ENCODE results near the gene LRP8.

Gene LRP8

DNA sequence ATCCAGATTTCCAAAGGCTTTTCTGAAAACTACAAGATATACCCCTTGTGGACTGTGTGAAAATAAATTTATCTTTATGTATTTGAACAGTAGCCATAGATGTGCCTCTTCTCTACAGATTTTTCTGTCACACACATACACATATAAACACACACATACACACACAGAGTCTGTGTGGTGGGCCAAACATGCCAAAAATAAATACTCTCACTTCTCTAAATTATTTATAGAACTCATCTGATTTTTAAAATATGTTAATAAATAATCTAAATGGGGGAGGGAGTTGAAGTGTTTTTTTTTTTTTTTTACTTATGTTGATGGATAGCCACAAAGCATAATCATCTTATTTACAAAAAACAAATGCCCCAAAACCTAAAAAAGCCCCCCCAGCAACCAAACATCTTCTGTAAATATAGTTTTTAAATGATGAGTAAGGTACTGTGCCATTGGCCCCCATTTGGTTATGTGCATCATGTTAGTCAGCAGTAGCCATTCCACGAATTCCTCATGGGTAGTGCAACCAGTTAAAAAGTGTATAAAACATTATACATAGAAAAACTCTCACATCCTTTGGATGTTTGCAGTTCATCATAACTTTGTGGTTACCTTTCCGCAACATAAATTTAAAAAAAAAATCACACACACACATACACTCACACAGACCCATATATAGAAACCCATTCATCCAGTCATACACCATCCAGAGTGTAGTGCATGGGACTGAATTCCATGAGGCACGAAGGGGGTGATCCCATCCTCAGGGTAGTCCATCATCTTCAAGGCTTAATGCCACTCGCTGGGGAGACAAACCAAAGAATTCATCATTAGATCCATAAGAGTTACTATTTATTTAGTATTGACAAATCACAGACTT is 81.4 kb downstream of the LRP8 start:
- no peak for DNase-seq
- Histone ChIP-seq H3K79me2 (ENCODE audit: low read length) (no peaks in the 10 kb centered on the region), H3K27me3 (replicated peaks; ENCODE audit: insufficient read depth, low read length) (no peaks in the 10 kb centered on the region), H2AFZ (ENCODE audit: low read length) (no peak overlapping the region), H3K9ac (ENCODE audit: low read length) (no peak overlapping the region), H3K4me1 (ENCODE audit: low read length) (peaks cover 6% of the 10 kb centered on the region), H4K20me1 (ENCODE audit: insufficient read depth, low read length) (no peaks in the 10 kb centered on the region), H3K9me2 (replicated peaks; ENCODE audit: insufficient read depth, low read length) (no peaks in the 10 kb centered on the region), H3K9me3 (replicated peaks; ENCODE audit: insufficient read depth, low read length) (no peaks in the 10 kb centered on the region), H3K27ac (ENCODE audit: low read length) (no peak overlapping the region), H3K36me3 (replicated peaks; ENCODE audit: insufficient read depth, low read length) (peaks cover 12% of the 10 kb centered on the region; the same call in 1 of the 2 replicates), H3K4me3 (ENCODE audit: low read length) (no peak overlapping the region), H3K4me2 (ENCODE audit: low read depth, low read length) (no peak overlapping the region), H3F3A (ENCODE audit: insufficient read depth, low read length) (no peaks in the 10 kb centered on the region)
- no peak for TF ChIP-seq EZH2 (optimal IDR thresholded peaks at IDR 0.05; ENCODE audit: low read depth, low read length)
- TF ChIP-seq EZH2phosphoT487 (IDR thresholded peaks at IDR 0.05; ENCODE audit: low read length): no peak
- TF ChIP-seq, protein P1, sequence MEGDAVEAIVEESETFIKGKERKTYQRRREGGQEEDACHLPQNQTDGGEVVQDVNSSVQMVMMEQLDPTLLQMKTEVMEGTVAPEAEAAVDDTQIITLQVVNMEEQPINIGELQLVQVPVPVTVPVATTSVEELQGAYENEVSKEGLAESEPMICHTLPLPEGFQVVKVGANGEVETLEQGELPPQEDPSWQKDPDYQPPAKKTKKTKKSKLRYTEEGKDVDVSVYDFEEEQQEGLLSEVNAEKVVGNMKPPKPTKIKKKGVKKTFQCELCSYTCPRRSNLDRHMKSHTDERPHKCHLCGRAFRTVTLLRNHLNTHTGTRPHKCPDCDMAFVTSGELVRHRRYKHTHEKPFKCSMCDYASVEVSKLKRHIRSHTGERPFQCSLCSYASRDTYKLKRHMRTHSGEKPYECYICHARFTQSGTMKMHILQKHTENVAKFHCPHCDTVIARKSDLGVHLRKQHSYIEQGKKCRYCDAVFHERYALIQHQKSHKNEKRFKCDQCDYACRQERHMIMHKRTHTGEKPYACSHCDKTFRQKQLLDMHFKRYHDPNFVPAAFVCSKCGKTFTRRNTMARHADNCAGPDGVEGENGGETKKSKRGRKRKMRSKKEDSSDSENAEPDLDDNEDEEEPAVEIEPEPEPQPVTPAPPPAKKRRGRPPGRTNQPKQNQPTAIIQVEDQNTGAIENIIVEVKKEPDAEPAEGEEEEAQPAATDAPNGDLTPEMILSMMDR (IDR thresholded peaks at IDR 0.05; ENCODE audit: low read length): no peak

DNA sequence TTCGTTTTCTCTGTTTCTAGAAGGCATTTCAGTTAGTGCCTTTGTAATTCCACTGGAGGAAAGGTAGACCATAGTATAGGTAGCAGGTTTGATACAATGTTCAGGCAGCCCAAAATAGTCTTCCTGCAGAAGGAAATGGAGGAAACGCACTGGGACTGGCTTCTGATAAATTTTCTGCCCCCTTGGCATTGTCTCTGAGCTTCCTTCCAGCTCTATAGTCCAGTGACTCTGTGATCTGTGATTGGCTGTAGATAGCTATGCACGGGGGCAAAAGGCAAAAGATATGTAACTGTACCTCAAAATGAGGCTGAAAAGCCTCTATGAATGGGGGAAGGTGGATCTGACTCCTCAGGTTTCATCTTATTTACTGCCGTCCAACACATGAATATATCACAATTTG is 83.7 kb downstream of the LRP8 start:
- Histone ChIP-seq H3K4me3 (ENCODE audit: low read length) (no peak overlapping the region), H3K36me3 (replicated peaks; ENCODE audit: insufficient read depth, low read length) (peaks cover 12% of the 10 kb centered on the region; the same call in 1 of the 2 replicates), H3K27ac (ENCODE audit: low read length) (no peak overlapping the region), H2AFZ (ENCODE audit: low read length) (no peak overlapping the region), H3K27me3 (replicated peaks; ENCODE audit: insufficient read depth, low read length) (no peaks in the 10 kb centered on the region), H3K9ac (ENCODE audit: low read length) (no peak overlapping the region), H3K4me2 (ENCODE audit: low read depth, low read length) (no peak overlapping the region), H3K4me1 (ENCODE audit: low read length) (peaks cover 6% of the 10 kb centered on the region), H3K9me3 (replicated peaks; ENCODE audit: insufficient read depth, low read length) (no peaks in the 10 kb centered on the region), H3K9me2 (replicated peaks; ENCODE audit: insufficient read depth, low read length) (no peaks in the 10 kb centered on the region), H3F3A (ENCODE audit: insufficient read depth, low read length) (peaks cover 2% of the 10 kb centered on the region), H3K79me2 (ENCODE audit: low read length) (no peaks in the 10 kb centered on the region), H4K20me1 (ENCODE audit: insufficient read depth, low read length) (no peaks in the 10 kb centered on the region)
- DNase-seq: no peak
- TF ChIP-seq, protein P1 (IDR thresholded peaks at IDR 0.05; ENCODE audit: low read length): no peak
- no peak for TF ChIP-seq EZH2 (optimal IDR thresholded peaks at IDR 0.05; ENCODE audit: low read depth, low read length)
- no peak for TF ChIP-seq EZH2phosphoT487 (IDR thresholded peaks at IDR 0.05; ENCODE audit: low read length)

DNA sequence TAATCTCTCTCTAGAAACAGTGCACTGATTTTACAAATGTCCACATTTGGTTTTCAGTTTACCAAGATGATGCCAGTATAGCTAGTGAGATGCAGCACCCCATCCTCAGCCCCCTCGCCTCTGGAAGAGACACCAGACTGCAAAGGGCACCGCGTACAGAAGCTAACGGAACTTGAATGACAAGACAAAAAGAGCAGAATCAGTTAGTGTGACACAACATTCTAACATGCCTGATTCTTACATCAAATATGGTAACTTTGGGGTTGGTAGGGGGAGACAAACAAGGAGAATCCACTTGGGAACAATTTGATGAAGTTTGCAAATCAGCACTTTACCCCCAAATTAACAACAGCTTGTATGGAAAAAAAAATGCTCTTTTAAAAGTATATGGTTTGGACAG is 85.5 kb downstream of the LRP8 start:
- TF ChIP-seq EZH2 (optimal IDR thresholded peaks at IDR 0.05; ENCODE audit: low read depth, low read length) (no peak), EZH2phosphoT487 (IDR thresholded peaks at IDR 0.05; ENCODE audit: low read length) (no peak)
- TF ChIP-seq, protein P1 (IDR thresholded peaks at IDR 0.05; ENCODE audit: low read length): no peak
- H3K9me3 ChIP-seq (replicated peaks; ENCODE audit: insufficient read depth, low read length): no peaks in the 10 kb centered on the region
- H3K4me2 ChIP-seq (ENCODE audit: low read depth, low read length): no peak overlapping the region
- no peak overlapping the region for H2AFZ ChIP-seq (ENCODE audit: low read length)
- peaks cover 10% of the 10 kb centered on the region for H3K4me1 ChIP-seq (ENCODE audit: low read length)
- H3K27me3 ChIP-seq (replicated peaks; ENCODE audit: insufficient read depth, low read length): no peaks in the 10 kb centered on the region
- no peak for DNase-seq
- peaks cover 12% of the 10 kb centered on the region; the same call in 1 of the 2 replicates for H3K36me3 ChIP-seq (replicated peaks; ENCODE audit: insufficient read depth, low read length)
- no peak overlapping the region for H3K27ac ChIP-seq (ENCODE audit: low read length)
- peaks cover 8% of the 10 kb centered on the region for H3F3A ChIP-seq (ENCODE audit: insufficient read depth, low read length)
- H4K20me1 ChIP-seq (ENCODE audit: insufficient read depth, low read length): no peaks in the 10 kb centered on the region
- no peak overlapping the region for H3K4me3 ChIP-seq (ENCODE audit: low read length)
- no peaks in the 10 kb centered on the region for H3K9me2 ChIP-seq (replicated peaks; ENCODE audit: insufficient read depth, low read length)
- no peak overlapping the region for H3K9ac ChIP-seq (ENCODE audit: low read length)
- H3K79me2 ChIP-seq (ENCODE audit: low read length): peaks cover 10% of the 10 kb centered on the region

Data from MM.1S (cell line).